NCI-H526 treated with DMSO at 0.1 percent for 48 hours (cell line): ENCODE data around the gene GGPS1.
"Not testable (repeated sequence)": the region's sequence is repeated elsewhere in the genome, so short reads cannot be mapped to it uniquely, and the experiment has no call there.

Experiments used
- DNase-seq: peaks from one replicate; lab custom pipeline; 2025; lab: John Stamatoyannopoulos, UW

The GGPS1 gene

DNA sequence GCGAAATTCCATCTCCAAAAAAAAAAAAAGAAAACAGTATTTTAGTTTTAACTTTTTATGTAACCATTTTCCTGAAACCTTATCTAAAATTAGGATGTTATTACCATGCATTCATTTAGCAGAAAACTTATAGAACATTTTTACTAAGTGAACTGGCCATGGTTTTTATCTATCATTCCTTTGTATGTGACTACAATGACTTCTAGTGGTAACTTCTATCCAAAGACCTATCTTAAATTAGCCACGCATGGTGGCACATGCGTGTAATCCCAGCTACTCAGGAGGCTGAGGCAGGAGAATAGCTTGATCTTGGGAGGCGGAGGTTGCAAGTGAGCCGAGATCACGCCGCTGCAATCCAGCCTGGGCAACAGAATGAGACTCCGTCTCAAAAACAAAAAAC is 11.4 kb downstream of the GGPS1 start:
- no peak for DNase-seq

GRCh38 chr1:235341334-235341733 is 13.0 kb downstream of the GGPS1 start:
- DNase-seq: no peak

- no peak for DNase-seq
Observed at GRCh38 chr1:235342039-235342438, 13.7 kb downstream of the GGPS1 start.

DNA sequence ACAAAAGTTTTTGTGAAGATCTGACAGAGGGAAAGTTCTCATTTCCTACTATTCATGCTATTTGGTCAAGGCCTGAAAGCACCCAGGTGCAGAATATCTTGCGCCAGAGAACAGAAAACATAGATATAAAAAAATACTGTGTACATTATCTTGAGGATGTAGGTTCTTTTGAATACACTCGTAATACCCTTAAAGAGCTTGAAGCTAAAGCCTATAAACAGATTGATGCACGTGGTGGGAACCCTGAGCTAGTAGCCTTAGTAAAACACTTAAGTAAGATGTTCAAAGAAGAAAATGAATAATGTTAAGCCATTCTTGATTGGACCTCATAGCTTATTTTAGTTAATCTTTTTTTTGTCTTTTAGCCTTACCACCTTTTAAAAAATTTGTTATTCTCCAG is 14.1 kb downstream of the GGPS1 start:
- DNase-seq: no peak

GRCh38 chr1:235343726-235344125 is 15.4 kb downstream of the GGPS1 start:
- no peak for DNase-seq

DNA sequence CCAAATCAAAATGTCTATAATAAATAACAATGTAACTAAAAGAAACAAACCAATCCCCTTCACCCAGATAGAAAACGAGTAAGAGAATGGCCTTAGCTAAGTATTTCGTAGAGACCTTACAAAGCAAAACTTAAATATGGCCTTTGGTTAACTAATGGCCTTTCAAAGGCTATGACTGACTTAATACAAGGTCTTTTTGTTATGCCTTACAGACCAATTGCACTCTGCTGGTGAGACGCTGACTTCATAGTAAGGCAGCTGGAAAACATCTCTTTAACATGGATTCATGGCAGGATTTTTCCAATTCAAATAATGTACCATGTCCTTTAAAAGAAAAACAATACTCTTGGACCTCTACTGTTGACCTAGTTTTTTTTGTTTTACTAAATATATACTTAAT is 23.1 kb downstream of the GGPS1 start:
- DNase-seq: no peak

DNA sequence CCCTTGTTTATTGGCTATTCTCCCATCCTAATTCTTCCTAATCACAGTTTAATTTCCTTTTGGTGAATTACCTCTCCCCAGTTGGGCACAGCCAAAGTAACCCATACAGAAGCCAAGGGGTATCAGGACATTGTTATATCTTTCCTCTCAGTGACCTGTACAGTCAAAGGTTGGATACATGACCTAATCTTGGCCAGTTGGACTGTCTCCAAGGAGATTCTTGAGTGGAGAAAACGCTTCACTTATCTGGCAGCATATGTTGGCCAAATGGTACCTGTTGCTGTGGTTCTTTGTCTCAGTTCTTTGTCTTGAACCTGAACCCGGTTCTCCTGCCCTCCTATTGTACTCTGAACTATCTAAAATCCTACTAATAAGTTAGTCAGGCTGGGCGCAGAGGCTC is 23.5 kb downstream of the GGPS1 start:
- DNase-seq: no peak

DNA sequence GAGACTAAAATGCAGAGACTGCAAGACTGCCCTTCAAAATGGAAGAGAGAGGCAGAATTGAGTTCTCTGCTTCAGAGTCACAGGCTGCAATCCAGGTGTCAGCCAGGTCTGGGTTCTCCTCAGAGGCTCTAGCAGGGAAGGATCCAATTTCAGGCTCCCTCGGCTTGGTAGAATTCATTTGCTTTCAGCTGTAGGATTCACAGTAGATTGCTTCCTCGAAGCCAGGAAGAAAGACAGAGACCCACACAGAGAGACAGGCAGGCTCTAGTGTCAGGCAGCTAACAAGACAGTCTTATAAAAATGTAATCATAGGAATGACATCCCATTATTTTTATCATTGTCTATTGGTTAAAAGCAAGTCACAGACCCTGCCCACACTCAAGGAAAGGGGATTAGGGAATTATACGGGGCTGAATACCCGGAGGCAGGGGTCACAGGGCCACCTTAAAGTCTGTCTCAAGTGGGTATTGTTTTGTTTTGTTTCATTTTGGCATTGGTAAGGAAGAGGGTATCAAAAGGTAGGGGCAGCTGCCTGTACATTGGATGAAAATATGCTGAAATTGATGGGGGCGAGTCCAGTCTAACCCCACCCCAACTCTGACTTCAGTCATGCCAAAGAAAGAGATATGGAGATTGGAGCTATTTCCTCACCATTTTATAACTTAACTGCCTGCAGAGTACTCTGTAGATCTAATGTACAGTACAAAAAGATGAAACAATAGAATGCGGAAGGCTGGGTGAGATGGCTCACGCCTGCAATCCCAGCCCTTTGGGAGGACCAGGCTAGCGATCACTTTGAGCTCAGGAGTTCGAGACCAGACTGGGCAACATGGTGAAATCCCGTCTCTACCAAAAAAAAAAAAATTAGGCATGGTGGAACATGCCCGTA is 29.4 kb downstream of the GGPS1 start:
- DNase-seq: peak; percentile 8

- DNase-seq: no peak
Observed at GRCh38 chr1:235358899-235359298, 30.5 kb downstream of the GGPS1 start.

DNA sequence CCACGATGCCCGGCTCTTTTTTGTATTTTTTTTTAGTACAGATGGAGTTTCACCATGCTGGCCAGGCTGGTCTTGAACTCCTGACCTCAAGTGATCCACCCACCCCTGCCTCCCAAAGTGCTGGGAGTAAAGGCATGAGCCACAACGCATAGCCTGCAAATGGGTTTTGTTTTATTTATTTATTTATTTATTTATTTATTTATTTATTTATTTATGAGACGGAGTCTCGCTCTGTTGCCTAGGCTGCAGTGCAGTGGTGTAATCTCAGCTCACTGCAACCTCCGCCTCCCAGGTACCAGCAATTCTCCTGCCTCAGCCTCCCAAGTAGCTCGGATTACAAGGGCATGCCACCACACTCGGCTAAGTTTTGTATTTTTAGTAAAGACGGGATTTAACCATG is 35.8 kb downstream of the GGPS1 start:
- DNase-seq: not testable (repeated sequence)

DNA sequence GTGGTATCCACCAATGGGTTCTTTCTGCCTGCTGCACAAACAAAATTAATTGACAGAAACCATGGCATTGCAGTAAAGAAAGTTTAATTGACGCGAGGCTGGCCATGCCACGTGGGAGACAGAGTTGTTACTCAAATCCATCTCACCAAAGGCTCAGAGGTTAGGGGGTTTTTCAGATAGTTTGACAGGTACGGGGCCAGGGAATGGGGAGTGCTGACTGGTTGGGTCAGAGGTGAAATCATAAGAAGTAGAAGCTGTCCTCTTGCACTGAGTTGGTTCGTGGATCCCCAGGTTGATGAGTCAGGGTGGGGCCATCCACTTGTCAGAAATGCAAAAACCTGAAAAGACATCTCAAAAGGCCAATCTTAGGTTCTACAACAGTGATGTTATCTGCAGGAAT is 37.9 kb downstream of the GGPS1 start:
- no peak for DNase-seq

GRCh38 chr1:235367000-235367908 is 38.9 kb downstream of the GGPS1 start, which contains the start of gene TBCE:
TBCE (plus strand) TSS chr1:235367427; CDS start chr1:235380050, 12,623 bp downstream.
- peak; percentile 87 for DNase-seq

GRCh38 chr1:235368428-235368827 is 40.1 kb downstream of the GGPS1 start:
- no peak for DNase-seq

GRCh38 chr1:235369802-235370201 is 41.4 kb downstream of the GGPS1 start:
- no peak for DNase-seq

GRCh38 chr1:235375919-235376605 is 47.7 kb downstream of the GGPS1 start:
- DNase-seq: peak; percentile 0

DNA sequence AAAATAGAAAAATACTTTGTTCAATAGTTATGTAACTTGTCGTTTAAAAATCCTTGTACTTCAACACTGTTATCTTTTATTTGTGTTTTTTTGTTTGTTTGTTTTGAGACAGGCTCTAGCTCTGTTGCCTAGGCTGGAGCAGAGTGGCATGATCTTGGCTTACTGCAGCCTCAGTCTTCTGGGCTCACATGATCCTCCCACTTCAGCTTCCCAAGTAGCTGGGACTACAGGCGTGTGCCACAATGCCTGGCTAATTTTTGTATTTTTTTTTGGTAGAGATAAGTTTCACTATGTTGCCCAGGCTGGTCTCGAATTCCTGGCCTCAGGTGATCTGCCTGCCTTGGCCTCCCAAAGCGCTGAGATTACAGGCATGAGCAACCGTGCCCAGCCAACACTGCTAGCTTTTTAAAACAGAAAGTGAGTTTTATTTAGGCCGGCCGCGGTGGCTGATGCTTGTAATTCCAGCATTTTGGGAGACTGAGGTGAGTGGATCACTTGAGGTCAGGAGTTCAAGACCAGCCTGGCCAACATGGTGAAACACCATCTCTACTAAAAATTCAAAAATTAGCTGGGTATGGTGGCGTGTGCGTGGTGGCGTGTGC is 49.9 kb downstream of the GGPS1 start:
- not testable (repeated sequence) for DNase-seq

- not testable (repeated sequence) for DNase-seq
Observed at GRCh38 chr1:235381955-235382739, 53.8 kb downstream of the GGPS1 start.

GRCh38 chr1:235385633-235386032 is 57.3 kb downstream of the GGPS1 start:
- DNase-seq: not testable (repeated sequence)

DNA sequence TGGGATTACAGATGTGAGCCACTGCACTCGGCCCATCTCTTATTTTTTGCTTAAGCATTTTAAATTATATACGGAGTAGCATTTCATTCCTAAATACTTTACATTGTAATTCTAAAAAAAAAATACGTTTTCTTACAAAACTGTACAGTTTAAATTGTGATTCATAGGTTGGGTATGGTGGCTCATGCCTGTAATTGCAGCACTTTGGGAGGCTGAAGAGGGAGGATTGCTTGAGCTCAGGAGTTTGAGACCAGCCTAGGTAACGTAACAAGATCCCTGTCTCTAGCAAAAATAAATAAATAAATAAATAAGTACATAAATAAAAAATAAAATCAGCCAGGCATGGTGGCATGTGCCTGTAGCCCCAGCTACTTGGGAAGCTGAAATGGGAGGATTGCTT is 63.5 kb downstream of the GGPS1 start:
- DNase-seq: no peak
